Adrenal gland (tissue), 5 donors: Measurements from ENCODE around the gene ARHGAP27.
"Not testable (repeated sequence)": the region's sequence is repeated elsewhere in the genome, so short reads cannot be mapped to it uniquely, and the experiment has no call there.

Experiments used
- POLR2A ChIP-seq, 2 donors: fragments of 450-650 bp; IDR thresholded peaks; one replicate each; pipeline ENCODE4 v1.6.1; 2017; ENCODE audit warnings: antibody characterized with exemption in 2 of 2, mild to moderate bottlenecking in 2 of 2, moderate library complexity in 1 of 2
- TF ChIP-seq, protein P1 (sequence below), 6 experiments: fragments of 450-650 bp in 4 of 6; fragments of 200-600 bp in 2 of 6; sonication (generic) in 1 of 6; IDR thresholded peaks; 1 replicate in 5 of 6; 2 replicates in 1 of 6; pipeline versions ENCODE4 v1.5.1 to v1.8.0; 2016 to 2021; ENCODE audit warnings: antibody characterized with exemption in 6 of 6, mild to moderate bottlenecking in 2 of 6, moderate library complexity in 1 of 6
- donor health status: DM: no; HTN: no; CAD: no.

DNA sequence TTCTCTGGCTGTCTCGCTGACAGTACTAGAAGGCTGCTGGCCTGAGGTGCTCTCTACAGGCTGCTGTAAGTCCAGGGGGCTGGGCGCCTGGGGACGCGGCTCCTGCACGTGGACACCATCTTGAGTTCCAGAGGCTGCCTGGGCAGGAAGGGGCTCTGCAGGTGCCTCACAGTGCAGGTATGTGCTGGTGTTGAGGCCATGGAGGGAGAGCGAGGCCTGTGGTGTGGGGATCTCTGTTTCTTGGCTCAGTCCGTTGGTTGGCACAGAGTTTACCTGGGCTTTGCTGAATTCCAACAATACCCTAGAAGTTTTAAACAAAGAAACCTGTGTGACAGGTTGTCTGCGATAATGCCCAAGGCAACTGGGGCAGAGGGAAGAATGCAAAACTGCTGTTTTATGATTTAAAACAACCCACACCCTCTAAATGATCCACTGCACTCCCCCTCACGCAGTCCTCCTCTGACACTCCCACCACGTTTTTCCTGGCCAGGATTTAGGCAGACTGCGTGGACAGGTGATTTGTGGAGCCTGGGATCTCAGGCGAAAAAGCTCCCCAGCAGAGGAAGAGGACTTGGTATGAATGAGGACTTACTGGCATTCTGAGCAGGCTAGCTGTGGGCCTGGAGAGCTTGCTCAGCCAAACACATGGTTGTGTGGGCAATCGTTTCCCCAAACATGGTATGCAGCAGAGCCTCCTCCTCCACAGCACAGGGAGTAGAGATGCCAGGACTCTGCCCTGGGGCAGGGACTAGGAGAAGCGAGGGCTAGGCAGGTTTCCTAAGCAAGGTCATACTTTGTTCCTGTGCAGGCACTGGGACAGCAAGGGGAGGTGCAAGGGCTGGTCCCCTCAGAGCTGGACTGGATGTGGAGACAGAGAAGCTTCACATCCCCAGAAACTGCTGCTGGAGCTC is 35.9 kb upstream of the ARHGAP27 start:
- TF ChIP-seq, protein P1, sequence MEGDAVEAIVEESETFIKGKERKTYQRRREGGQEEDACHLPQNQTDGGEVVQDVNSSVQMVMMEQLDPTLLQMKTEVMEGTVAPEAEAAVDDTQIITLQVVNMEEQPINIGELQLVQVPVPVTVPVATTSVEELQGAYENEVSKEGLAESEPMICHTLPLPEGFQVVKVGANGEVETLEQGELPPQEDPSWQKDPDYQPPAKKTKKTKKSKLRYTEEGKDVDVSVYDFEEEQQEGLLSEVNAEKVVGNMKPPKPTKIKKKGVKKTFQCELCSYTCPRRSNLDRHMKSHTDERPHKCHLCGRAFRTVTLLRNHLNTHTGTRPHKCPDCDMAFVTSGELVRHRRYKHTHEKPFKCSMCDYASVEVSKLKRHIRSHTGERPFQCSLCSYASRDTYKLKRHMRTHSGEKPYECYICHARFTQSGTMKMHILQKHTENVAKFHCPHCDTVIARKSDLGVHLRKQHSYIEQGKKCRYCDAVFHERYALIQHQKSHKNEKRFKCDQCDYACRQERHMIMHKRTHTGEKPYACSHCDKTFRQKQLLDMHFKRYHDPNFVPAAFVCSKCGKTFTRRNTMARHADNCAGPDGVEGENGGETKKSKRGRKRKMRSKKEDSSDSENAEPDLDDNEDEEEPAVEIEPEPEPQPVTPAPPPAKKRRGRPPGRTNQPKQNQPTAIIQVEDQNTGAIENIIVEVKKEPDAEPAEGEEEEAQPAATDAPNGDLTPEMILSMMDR (IDR thresholded peaks at IDR 0.05): not testable (repeated sequence)
- not testable (repeated sequence) for TF ChIP-seq POLR2A (IDR thresholded peaks at IDR 0.05)
